IPS-20b (cell line): ENCODE results near the gene ATP10B.

Experiments
- H3K27ac ChIP-seq: one replicate; pipeline ENCODE4 v1.5.1; 2013; ENCODE audit warnings: low read length
- H3K27me3 ChIP-seq: 2 replicates; pipeline ENCODE4 v1.6.1; 2013; ENCODE audit warnings: mild to moderate bottlenecking, low read length, inconsistent platforms; ENCODE audit not compliant: insufficient read depth
- H3K36me3 ChIP-seq: 2 replicates; pipeline ENCODE4 v1.6.1; 2013; ENCODE audit warnings: low read depth, mild to moderate bottlenecking, inconsistent platforms, low read length, moderate library complexity; ENCODE audit not compliant: insufficient read depth
- H3K4me1 ChIP-seq: 2 replicates; pipeline ENCODE4 v1.6.1; 2013; ENCODE audit warnings: mild to moderate bottlenecking, control low read depth, inconsistent platforms, low read length, moderate library complexity; ENCODE audit not compliant: insufficient read depth
- H3K4me3 ChIP-seq: 2 replicates; pipeline ENCODE4 v1.5.1; 2013; ENCODE audit warnings: mild to moderate bottlenecking, low read length, inconsistent platforms
- H3K9ac ChIP-seq: 2 replicates; pipeline ENCODE4 v1.6.1; 2013; ENCODE audit warnings: low read depth, mild to moderate bottlenecking, inconsistent platforms, low read length, moderate library complexity
- H3K9me3 ChIP-seq: 2 replicates; pipeline ENCODE4 v1.6.1; 2013; ENCODE audit warnings: mild to moderate bottlenecking, low read depth, low read length, inconsistent platforms; ENCODE audit not compliant: insufficient read depth

ATP10B gene

GRCh38 chr5:160640406-160640805 is 211.6 kb downstream of the ATP10B start:
- Histone ChIP-seq H3K9ac (no peak overlapping the region), H3K4me3 (no peak overlapping the region), H3K27ac (no peak overlapping the region), H3K9me3 (no peaks in the 10 kb centered on the region), H3K36me3 (no peaks in the 10 kb centered on the region), H3K27me3 (no peaks in the 10 kb centered on the region), H3K4me1 (no peaks in the 10 kb centered on the region)

GRCh38 chr5:160638161-160638742 is 213.8 kb downstream of the ATP10B start:
- no peaks in the 10 kb centered on the region for H3K9me3 ChIP-seq
- no peaks in the 10 kb centered on the region for H3K27me3 ChIP-seq
- no peak overlapping the region for H3K27ac ChIP-seq
- no peak overlapping the region for H3K4me3 ChIP-seq
- no peaks in the 10 kb centered on the region for H3K4me1 ChIP-seq
- no peak overlapping the region for H3K9ac ChIP-seq
- H3K36me3 ChIP-seq, result no peaks in the 10 kb centered on the region

- no peaks in the 10 kb centered on the region for H3K36me3 ChIP-seq
Measured at GRCh38 chr5:160637357-160638090, 214.5 kb downstream of the ATP10B start.

GRCh38 chr5:160635663-160636062 is 216.3 kb downstream of the ATP10B start:
- no peaks in the 10 kb centered on the region for H3K36me3 ChIP-seq
- no peak overlapping the region for H3K27ac ChIP-seq
- no peaks in the 10 kb centered on the region for H3K27me3 ChIP-seq
- H3K4me3 ChIP-seq, result no peak overlapping the region
- no peaks in the 10 kb centered on the region for H3K9me3 ChIP-seq
- no peak overlapping the region for H3K9ac ChIP-seq
- no peaks in the 10 kb centered on the region for H3K4me1 ChIP-seq

More at GRCh38 chr5:160637357-160638090, 214.5 kb downstream of the ATP10B start:
- Histone ChIP-seq H3K4me1 (no peaks in the 10 kb centered on the region), H3K27me3 (no peaks in the 10 kb centered on the region), H3K4me3 (no peak overlapping the region), H3K9ac (no peak overlapping the region), H3K27ac (no peak overlapping the region), H3K9me3 (no peaks in the 10 kb centered on the region)

DNA sequence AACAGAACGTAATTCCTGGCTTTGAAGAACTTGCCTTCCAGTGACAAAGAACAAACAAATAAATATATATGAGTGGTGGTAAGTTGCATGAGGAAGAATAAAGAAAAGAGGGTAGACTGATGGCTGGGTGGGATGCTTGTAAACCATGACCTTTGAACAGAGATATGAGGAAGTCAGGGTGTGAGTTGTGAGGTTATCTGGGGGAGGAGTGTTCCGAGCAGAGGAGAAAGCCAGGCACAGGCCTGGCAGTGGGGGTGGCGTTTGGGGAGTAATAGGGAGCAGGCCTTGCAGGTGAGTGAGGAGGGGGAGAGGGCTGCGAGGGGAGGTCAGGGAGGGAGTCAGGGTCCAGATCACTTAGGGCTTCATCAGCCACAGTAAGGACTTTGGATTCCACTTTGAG is 217.0 kb downstream of the ATP10B start:
- Histone ChIP-seq H3K4me1 (no peaks in the 10 kb centered on the region), H3K4me3 (no peak overlapping the region), H3K36me3 (no peaks in the 10 kb centered on the region), H3K9ac (no peak overlapping the region), H3K27ac (no peak overlapping the region), H3K9me3 (no peaks in the 10 kb centered on the region), H3K27me3 (no peaks in the 10 kb centered on the region)

- H3K27ac ChIP-seq, result no peak overlapping the region
- H3K27me3 ChIP-seq, result no peaks in the 10 kb centered on the region
- H3K36me3 ChIP-seq, result no peaks in the 10 kb centered on the region
- no peak overlapping the region for H3K4me3 ChIP-seq
- H3K9me3 ChIP-seq, result no peaks in the 10 kb centered on the region
- H3K4me1 ChIP-seq, result peaks cover 8% of the 10 kb centered on the region; the same call in 1 of the 2 replicates
- H3K9ac ChIP-seq, result no peak overlapping the region
Measured at GRCh38 chr5:160629003-160629402, 223.0 kb downstream of the ATP10B start.

DNA sequence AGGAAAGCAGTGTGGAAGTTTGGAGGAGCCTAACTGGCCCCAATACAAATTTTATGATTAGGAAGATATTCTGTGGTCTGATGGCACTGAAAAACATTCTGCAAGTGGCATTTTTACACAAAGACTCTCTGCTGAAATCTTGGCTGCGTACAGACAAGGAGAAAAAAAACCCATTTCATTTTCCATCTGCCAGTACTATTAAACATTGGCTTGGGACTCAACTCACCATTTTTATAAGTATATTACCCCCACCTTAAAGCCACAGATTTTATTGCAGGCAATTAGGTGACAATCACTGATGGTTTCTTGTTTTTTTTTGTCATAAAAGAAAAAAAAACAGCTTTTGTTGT is 223.4 kb downstream of the ATP10B start:
- Histone ChIP-seq H3K4me1 (peaks cover 8% of the 10 kb centered on the region; the same call in 1 of the 2 replicates), H3K36me3 (no peaks in the 10 kb centered on the region), H3K9ac (no peak overlapping the region), H3K4me3 (no peak overlapping the region), H3K27me3 (no peaks in the 10 kb centered on the region), H3K9me3 (no peaks in the 10 kb centered on the region), H3K27ac (no peak overlapping the region)

DNA sequence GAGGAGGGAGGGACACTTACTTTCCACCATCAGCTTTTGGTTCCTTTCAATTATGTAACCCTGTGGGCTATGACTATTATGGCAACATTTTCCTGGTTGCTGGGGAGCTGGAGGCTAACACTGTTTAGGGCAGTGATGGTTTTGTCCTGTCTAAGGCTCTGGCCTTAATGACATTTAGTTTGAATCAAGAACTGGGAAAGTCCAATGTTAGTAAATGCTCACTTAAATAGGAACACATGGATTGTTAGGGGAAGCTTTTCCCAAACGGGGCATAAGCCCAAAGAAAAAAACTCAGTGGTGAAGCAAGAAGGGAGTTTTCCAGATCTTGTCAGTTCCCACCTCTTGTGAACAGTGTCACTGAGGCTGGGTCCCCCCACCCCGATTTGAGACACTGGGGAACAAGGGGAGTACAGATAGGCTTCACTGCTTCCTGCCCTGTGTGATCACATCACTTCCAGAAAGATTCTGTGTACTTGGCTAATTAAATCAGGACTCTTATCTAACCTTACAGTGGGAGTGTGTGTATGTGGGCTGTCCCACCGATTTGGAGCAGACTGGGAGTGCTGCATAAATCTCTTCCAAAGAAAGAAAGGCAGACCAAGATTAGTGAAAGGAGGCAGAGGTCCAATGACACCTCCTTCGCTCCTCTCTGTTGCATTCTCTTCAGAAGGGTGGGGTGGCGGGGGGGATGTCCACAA is 223.9 kb downstream of the ATP10B start:
- Histone ChIP-seq H3K27me3 (no peaks in the 10 kb centered on the region), H3K4me1 (peaks cover 8% of the 10 kb centered on the region; the same call in 1 of the 2 replicates), H3K4me3 (no peak overlapping the region), H3K9ac (no peak overlapping the region), H3K36me3 (no peaks in the 10 kb centered on the region), H3K9me3 (no peaks in the 10 kb centered on the region), H3K27ac (no peak overlapping the region)

- H3K9ac ChIP-seq, result no peak overlapping the region
- H3K9me3 ChIP-seq, result no peaks in the 10 kb centered on the region
- H3K27me3 ChIP-seq, result no peaks in the 10 kb centered on the region
- H3K4me1 ChIP-seq, result peaks cover 8% of the 10 kb centered on the region; the same call in 1 of the 2 replicates
- H3K36me3 ChIP-seq, result no peaks in the 10 kb centered on the region
- H3K4me3 ChIP-seq, result no peak overlapping the region
- H3K27ac ChIP-seq, result no peak overlapping the region
Measured at GRCh38 chr5:160626322-160626721, 225.7 kb downstream of the ATP10B start.

DNA sequence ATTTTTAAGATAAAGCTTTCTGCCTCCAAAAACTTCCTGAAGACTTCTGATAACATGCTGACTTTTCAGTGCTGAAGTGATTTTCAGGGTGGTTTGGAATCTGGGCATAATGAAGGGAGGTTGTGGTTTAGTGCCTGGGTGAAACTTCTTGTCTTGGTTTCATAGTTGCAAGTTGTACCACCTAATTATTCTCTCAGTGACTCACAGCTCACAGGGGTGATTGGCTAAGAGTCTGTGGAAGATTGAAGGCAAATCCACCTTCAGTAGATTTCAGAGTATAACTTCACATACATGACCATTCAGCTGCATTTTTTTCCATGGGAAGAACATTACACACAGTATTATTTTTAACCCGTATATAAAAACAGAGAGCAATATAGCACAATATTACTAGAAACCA is 230.5 kb downstream of the ATP10B start:
- Histone ChIP-seq H3K27ac (no peak overlapping the region), H3K9ac (no peak overlapping the region), H3K4me3 (no peak overlapping the region), H3K27me3 (no peaks in the 10 kb centered on the region), H3K4me1 (peaks cover 8% of the 10 kb centered on the region; the same call in 1 of the 2 replicates), H3K36me3 (no peaks in the 10 kb centered on the region), H3K9me3 (no peaks in the 10 kb centered on the region)

DNA sequence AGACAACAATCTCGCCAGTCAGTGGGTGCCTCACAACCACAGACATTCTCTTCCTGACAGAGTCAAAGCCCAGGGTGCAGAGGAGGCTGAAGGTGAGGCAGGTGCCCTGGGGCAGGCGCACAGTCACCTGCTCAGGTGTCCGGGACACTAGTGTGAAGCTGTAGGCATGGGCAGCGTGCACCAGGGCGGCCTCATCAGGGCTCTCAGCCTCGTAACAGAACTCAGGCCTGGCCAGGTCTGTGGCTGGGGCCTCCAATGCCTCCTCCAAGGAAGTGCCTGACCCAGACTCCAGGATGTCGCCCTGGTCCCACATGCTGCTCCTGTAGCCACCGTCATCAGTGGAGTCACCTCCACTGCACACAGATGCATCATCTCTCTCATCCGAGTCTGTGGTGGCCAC is 231.6 kb downstream of the ATP10B start:
- no peaks in the 10 kb centered on the region for H3K27me3 ChIP-seq
- H3K4me1 ChIP-seq, result no peaks in the 10 kb centered on the region
- no peak overlapping the region for H3K4me3 ChIP-seq
- no peaks in the 10 kb centered on the region for H3K9me3 ChIP-seq
- H3K27ac ChIP-seq, result no peak overlapping the region
- H3K9ac ChIP-seq, result no peak overlapping the region
- H3K36me3 ChIP-seq, result no peaks in the 10 kb centered on the region

DNA sequence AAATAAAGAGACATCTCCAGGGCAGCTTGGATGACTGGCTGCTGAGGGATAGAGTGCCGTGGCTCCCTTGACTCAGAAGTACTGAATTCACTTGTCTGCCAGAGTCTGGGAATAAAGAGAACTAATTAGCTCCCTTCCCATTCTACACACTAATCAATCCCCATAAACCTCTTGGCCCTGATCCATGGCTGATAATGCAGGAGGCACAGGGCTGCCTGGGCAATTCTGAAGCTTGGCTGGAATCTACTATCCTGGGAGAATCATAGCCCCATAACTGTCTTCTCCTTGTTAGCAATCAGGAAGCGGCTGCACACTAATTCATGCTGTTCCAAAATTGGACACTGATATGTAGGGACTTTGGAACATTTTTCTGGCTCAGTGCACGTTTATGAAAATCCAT is 232.6 kb downstream of the ATP10B start:
- no peak overlapping the region for H3K4me3 ChIP-seq
- H3K27ac ChIP-seq, result no peak overlapping the region
- no peaks in the 10 kb centered on the region for H3K27me3 ChIP-seq
- no peaks in the 10 kb centered on the region for H3K9me3 ChIP-seq
- no peaks in the 10 kb centered on the region for H3K4me1 ChIP-seq
- H3K9ac ChIP-seq, result no peak overlapping the region
- H3K36me3 ChIP-seq, result no peaks in the 10 kb centered on the region
